HG03565 (cell line): ENCODE results near the gene PCDHGA6.
"Not testable (repeated sequence)": the region's sequence is repeated elsewhere in the genome, so short reads cannot be mapped to it uniquely, and the experiment has no call there.

Source experiments
- ATAC-seq: cut with Tn5 transposase; IDR thresholded peaks from one replicate; pipeline ENCODE4 v1.9.1; 2021; ENCODE audit warnings: mild to moderate bottlenecking, moderate library complexity; ENCODE audit not compliant: unreplicated experiment

Gene PCDHGA6

GRCh38 chr5:141359790-141360426, 13.8 kb upstream of the PCDHGA6 start, which contains the start of gene PCDHGB2:
Gene PCDHGB2, plus strand, starts transcription at chr5:141359994. Its CDS starts 142 bp downstream, at chr5:141360136.
- ATAC-seq, result peak; percentile 78

- ATAC-seq, result no peak
Measured at GRCh38 chr5:141360685-141361084, 13.0 kb upstream of the PCDHGA6 start.

GRCh38 chr5:141362719-141363118, 11.0 kb upstream of the PCDHGA6 start:
- ATAC-seq, result no peak

- no peak for ATAC-seq
Measured at GRCh38 chr5:141363952-141364660, 9.6 kb upstream of the PCDHGA6 start, which contains the start of gene PCDHGA5. Gene PCDHGA5, plus strand, starts transcription at chr5:141364162. Its CDS starts 169 bp downstream, at chr5:141364331.

- no peak for ATAC-seq
Measured at GRCh38 chr5:141366016-141366896, 7.4 kb upstream of the PCDHGA6 start.

GRCh38 chr5:141369994-141370848, 3.5 kb upstream of the PCDHGA6 start, which contains the start of gene PCDHGB3:
Gene PCDHGB3, plus strand, starts transcription at chr5:141370242. Its CDS starts 153 bp downstream, at chr5:141370395.
- peak; percentile 98 for ATAC-seq

- ATAC-seq, result no peak
Measured at GRCh38 chr5:141371572-141372475, 1.9 kb upstream of the PCDHGA6 start.

GRCh38 chr5:141374627-141375026, 936 bp downstream of the PCDHGA6 start:
- no peak for ATAC-seq

GRCh38 chr5:141375444-141376155, 1.9 kb downstream of the PCDHGA6 start:
- not testable (repeated sequence) for ATAC-seq

- ATAC-seq, result no peak
Measured at GRCh38 chr5:141382469-141383294, 9.0 kb downstream of the PCDHGA6 start, which contains the start of gene PCDHGA7. Gene PCDHGA7, plus strand, starts transcription at chr5:141382742. Its CDS starts 158 bp downstream, at chr5:141382900.

GRCh38 chr5:141383345-141383744, 9.7 kb downstream of the PCDHGA6 start:
- no peak for ATAC-seq

- ATAC-seq, result no peak
Measured at GRCh38 chr5:141384471-141385267, 11.0 kb downstream of the PCDHGA6 start.

GRCh38 chr5:141387557-141388311, 14.0 kb downstream of the PCDHGA6 start, which contains the start of gene PCDHGB4:
Gene PCDHGB4, plus strand, starts transcription at chr5:141387698. Its CDS starts 187 bp downstream, at chr5:141387885.
- ATAC-seq, result not testable (repeated sequence)

- no peak for ATAC-seq
Measured at GRCh38 chr5:141388661-141389060, 15.0 kb downstream of the PCDHGA6 start.

GRCh38 chr5:141389153-141390042, 15.7 kb downstream of the PCDHGA6 start:
- no peak for ATAC-seq
